Mesenteric fat pad (tissue), 1 donor: Measurements from ENCODE around the gene ASB16. TPM values are rescaled to one million over a fixed set of nuclear protein-coding genes. Genes with fewer than 3 reads are reported as not detected.
"Not testable (repeated sequence)": the region's sequence is repeated elsewhere in the genome, so short reads cannot be mapped to it uniquely, and the experiment has no call there.

Experiments
- DNase-seq: peaks from one replicate; pipeline ENCODE4 v3.0.0-alpha.2; 2020; ENCODE audit warnings: low spot score
- total RNA-seq: library from RNA; stranded (reverse); fragmentation: NEBNext Ultra II Directional; extraction: Animal tissue kit (Norgen Biotek cat#: 25700); gene quantifications from one replicate; pipeline ENCODE4 v1.2.1, GENCODE V29; 2021
- donor health status: DM: yes; HTN: yes; CAD: no.

Gene ASB16
- total RNA-seq, 1 donor from 2014 or later = not detected

DNA sequence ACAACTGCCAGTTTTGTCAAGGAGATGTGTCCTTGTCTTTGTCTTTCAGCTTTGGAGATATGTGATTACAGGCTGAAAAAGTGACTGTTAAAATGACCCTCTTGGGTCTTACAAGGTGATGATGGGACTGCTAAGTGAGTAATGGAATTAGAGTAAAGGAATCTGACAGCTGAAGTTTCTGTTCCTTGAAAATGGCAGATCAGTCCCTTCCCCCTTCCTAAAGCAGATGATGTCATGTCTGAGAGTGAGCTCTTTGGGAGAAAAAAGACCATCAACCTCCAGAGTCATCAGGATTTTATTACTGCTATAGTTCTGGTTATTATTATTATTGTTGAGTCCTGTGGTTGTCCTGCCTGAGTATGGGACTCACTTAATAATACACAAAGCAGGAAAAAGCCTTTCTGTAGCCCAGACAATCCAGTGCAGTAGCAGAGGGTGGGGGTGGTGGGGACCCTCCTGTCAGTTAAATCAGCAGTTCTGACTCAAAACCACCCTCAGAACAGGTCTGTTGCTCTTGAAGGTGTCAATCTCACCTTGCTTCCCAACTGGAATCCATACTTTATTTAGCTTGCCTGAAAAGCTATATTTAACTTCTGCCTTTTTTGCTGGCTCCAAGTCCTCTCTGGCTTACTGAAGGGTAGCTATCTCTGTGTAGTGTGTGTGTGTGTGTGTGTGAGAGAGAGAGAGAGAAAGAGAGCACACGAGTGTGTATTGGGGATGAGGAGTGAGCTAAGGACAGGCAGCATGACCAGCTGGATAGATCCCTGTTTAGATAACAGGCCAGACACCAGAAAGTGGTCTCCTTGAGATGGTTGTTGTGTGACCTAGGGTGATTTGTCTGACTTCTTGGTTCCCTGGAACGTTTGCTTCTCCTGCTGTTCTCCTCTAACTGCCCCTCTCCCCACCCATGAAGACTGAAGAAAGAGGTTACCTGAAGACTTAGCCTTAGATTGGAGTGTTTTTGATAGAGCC is 23.8 kb upstream of the ASB16 start:
- no peak for DNase-seq

DNA sequence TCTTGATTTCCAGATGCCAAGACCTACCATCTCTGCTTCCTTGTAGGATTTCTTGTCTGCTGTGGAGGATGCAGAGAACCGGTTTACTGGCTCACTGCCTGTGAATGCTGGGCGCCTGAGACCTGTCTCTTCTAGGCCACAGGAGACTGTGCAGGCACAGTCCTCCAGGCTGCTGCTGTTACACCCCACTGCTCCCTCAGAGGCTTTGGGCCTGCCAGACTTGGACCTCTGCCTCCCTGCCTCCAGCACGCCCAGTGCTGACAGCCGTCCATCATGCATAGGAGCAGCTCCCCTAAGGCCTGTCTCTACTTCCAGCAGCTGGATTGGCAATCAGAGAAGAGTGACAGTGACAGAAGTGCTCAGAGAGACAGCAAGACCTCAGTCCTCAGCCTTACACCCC is 22.7 kb upstream of the ASB16 start:
- no peak for DNase-seq

- DNase-seq = not testable (repeated sequence)
These were observed 21.4 kb upstream of the ASB16 start for GRCh38 chr17:44149066-44149465.

GRCh38 chr17:44149750-44150329 is 20.7 kb upstream of the ASB16 start:
- DNase-seq = no peak

DNA sequence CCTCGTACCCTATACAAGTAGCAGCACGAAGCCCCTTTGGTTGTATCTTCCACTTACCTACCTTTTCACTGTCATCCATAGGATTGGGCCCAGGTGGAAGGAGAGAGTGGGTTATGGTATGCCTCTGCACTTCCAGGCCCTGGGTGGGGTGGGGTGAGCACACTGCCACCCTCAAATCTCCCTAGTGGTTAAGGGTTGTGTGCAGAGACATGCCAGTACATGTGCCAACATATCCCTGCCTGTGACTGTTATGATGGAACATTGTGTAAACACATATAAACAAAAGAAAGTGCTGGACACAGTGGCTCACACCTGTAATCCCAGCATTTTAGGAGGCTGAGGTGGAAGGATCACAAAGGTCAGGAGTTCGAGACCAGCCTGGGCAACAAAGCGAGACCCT is 17.6 kb upstream of the ASB16 start:
- DNase-seq = no peak

DNA sequence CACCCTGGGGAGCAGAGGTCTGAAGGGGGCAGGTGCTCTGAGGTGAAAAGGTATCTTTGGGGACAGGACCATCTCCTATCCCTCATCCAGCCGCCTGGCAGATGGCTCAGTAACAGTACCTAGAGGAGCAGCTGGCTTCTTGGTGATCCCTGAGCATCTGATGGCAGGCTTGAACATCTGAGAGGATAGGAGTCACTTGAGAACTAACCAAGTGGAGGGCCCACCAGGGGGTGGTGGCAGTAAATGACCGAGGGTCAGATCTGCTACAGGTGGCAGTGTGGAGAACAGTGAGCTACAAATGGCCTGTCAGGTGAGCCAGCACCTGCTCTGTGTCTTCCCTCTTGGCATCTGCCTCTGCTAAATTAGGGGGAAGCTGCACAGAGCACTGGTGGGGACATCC is 15.0 kb upstream of the ASB16 start:
- no peak for DNase-seq

DNA sequence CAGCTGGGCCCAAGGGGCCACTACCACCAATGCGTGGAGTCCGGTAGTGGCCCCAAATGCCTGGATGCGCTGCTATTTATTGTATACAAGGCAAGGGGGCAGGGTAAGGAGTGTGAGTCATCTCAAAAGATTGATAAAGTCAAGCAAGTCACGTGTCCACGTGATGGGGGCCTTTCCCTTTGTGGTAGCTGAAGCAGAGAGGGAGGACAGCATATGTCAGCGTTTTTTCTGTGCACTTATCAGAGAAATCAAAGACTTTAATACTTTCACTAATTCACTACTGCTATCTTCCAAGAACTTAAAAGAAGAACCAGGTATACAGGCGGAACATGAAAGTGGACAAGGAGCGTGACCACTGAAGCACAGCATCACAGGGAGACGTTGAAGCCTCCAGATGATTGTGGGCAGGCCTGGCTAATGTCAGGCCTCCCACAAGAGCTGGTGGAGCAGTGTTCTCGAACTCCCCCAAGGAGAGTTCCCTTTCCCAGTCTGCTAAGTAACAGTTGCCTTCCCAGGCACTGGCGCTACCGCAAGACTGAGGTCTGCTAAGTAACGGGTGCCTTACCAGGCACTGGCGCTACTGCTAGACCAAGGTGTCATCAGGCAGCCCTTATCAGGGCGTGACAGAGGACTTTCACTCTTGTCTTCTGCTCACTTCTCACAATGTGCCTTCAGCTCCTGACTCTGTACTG is 10.8 kb upstream of the ASB16 start:
- DNase-seq = no peak

DNA sequence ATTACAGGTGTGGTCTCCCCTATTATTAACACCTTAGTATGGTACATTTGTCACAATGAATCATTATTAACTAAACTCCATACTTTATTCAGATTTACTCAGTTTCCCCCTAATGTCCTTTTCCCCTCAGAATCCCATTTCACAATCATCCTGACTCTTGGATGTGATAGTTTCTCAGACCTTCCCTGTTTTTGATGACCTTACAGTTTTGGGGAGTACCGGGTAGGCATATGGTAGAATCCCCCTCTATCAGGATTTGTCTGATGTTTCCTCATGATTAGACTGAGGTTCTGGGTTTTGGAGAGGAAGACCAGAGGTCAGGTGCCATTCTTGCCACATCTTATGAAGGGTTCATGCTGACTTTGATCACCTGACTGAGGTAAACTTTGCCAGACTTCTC is 6.0 kb upstream of the ASB16 start:
- DNase-seq = no peak

GRCh38 chr17:44167181-44167861 is 3.2 kb upstream of the ASB16 start:
- no peak for DNase-seq

DNA sequence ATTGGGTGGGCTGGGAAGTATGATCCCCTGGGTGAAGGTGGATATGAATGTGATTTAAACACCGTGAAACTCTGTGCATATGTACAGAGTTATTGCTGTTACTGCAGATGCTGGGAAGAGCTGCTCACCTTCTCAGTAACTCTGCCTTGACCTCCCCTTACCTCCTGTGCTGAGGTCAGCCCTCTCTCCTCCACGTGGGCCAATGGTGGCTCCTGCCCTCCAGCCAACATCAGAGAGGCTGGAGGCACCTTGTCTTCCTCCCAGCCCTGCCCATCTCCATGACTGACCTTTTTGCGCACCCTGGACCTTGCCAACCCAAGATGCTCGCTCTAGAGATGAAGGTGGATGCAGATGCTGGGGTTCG is 387 bp upstream of the ASB16 start:
- no peak for DNase-seq

DNA sequence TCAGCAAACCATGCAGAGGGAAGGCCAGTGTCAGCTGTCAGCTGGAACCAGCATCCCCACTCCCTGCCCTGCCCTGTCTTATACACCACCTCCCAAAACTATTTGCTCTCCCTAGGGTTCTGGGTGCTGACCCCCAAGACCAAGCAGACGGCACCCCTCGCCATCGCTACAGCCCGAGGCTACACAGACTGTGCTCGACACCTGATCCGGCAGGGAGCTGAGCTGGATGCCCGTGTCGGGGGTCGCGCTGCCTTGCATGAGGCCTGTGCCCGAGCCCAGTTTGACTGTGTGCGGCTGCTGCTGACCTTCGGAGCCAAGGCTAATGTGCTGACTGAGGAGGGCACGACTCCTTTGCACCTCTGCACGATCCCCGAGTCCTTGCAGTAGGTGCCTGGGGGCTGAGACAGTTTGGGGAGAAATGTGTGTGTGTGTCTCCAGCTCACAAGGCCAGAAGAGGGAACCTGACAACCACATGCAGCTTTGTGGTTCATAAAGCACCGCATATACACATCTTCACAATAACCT is 1.5 kb downstream of the ASB16 start:
- no peak for DNase-seq

DNA sequence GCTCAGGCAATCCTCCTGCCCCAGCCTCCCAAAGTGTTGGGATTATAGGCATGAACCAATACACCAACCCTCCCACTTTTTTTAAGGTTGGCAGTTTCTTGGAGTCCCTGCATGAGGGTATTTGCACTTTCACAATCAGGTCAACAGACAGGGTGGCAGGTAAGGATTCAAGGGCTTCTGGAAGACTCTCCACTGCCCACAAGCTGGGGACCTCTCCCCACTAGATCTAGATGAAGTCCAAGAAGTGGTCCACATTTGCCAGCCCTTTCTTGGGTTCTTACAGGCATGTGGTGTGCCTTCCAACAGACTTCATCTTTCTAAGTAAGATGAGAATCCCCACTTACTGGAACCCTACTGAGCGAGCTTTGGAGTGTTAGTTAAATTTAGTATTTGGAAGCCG is 3.9 kb downstream of the ASB16 start:
- no peak for DNase-seq

DNA sequence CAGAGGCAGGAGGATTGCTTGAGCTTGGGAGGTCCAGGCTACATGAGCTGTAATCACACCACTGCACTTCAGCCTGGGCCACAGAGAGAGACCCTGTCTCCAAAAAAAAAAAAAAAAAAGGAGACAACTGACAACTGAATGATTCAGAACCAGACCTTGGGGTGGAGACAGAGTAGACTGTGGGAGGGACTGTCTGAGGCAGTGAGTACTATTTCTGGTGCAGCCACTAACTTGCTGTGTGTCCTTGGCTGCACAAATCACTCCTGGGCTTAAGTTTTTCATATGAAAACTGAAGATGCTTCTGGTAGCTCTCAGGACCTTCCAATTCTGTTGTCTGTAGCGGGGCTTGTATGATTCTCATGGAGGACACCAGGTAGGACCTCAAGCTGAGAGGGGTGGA is 5.8 kb downstream of the ASB16 start:
- no peak for DNase-seq

- no peak for DNase-seq
These were observed 6.4 kb downstream of the ASB16 start for GRCh38 chr17:44176671-44177501.

DNA sequence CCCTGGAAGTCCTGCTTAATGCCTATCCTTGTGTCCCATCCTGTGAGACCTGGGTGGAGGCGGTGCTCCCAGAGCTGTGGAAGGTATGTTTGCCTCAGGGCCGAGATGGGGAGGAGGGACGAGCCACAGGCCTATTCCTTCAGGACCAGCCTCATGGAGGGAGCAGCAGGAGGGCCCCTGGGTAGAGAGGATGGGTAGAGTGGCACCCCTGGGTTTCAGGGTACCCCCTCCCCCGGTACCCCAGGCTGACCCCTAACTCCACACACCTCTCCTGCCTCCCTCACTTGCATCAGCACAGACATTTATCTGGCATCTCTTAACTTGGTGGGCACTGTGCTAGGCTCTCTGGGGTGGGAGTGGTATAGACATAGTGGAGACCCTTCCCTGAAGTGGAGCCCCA is 7.1 kb downstream of the ASB16 start:
- DNase-seq = no peak

GRCh38 chr17:44178133-44178532 is 7.6 kb downstream of the ASB16 start:
- DNase-seq = no peak

GRCh38 chr17:44183024-44183423 is 12.5 kb downstream of the ASB16 start:
- no peak for DNase-seq

- DNase-seq = no peak
These were observed 13.8 kb downstream of the ASB16 start for GRCh38 chr17:44184212-44184810.

- DNase-seq = peak; percentile 100
These were observed 16.0 kb downstream of the ASB16 start, which contains the start of gene TMUB2 for GRCh38 chr17:44186307-44187130. TMUB2 (plus strand) TSS chr17:44186972; CDS start chr17:44187709, 737 bp downstream.
